ENCODE results near the gene SERPINA6. TPM values are rescaled to one million over a fixed set of nuclear protein-coding genes. Genes with fewer than 3 reads are reported as not detected.

SERPINA6 gene
- total RNA-seq, 1 experiment from 2014 or later: not detected

DNA sequence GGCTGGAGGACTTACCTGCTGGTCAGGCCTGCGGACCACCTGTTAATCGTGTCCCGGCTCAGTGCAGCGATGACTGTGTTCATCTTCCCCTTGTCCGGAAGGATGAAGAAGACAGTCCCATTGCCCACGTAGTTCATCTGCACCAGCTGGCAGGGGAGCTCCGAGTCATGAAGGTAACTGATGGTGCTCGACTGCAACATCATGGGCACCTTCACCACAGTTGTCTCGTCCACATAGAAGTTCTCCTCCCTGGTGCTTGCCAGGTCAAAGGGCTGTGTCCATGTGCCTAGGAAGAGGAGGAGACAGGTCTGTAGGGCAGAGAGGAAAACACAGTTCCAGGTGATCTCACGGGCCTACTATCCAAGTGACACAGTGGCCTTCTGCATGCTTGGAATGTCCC, 13.4 kb downstream of the SERPINA6 start:
- intact Hi-C loops (cut with micrococcal nuclease; ENCODE audit: unreplicated experiment): no loop called here
- Histone ChIP-seq H3K27me3 (ENCODE audit: insufficient read depth, low read depth) (no peaks in the 10 kb centered on the region; the same call in 1 of the 2 replicates), H3K4me3 (no peak overlapping the region)

GRCh38 chr14:94307410-94307992, 15.6 kb downstream of the SERPINA6 start:
- Histone ChIP-seq H3K4me2 (no peak overlapping the region), H3F3A (ENCODE audit: insufficient read depth, low read depth) (no peaks in the 10 kb centered on the region), H3K9me2 (ENCODE audit: insufficient read depth) (no peaks in the 10 kb centered on the region), H4K20me1 (ENCODE audit: insufficient read depth) (no peaks in the 10 kb centered on the region), H3K4me1 (replicated peaks; ENCODE audit: insufficient read depth) (no peaks in the 10 kb centered on the region), H3K9me3 (ENCODE audit: insufficient read depth, low read depth) (no peaks in the 10 kb centered on the region), H3K27me3 (ENCODE audit: insufficient read depth, low read depth) (no peaks in the 10 kb centered on the region; the same call in 1 of the 2 replicates), H2AFZ (no peak overlapping the region), H3K27ac (no peak overlapping the region), H3K4me3 (no peak overlapping the region), H3K36me3 (ENCODE audit: low read depth) (no peaks in the 10 kb centered on the region), H3K79me2 (ENCODE audit: low read depth) (no peaks in the 10 kb centered on the region)
- CTCF ChIA-PET: no interaction called here
- POLR2A ChIA-PET (ENCODE audit: unreplicated experiment): no interaction called here
- intact Hi-C loops (cut with micrococcal nuclease; ENCODE audit: unreplicated experiment): no loop called here
- TF ChIP-seq, protein P1, sequence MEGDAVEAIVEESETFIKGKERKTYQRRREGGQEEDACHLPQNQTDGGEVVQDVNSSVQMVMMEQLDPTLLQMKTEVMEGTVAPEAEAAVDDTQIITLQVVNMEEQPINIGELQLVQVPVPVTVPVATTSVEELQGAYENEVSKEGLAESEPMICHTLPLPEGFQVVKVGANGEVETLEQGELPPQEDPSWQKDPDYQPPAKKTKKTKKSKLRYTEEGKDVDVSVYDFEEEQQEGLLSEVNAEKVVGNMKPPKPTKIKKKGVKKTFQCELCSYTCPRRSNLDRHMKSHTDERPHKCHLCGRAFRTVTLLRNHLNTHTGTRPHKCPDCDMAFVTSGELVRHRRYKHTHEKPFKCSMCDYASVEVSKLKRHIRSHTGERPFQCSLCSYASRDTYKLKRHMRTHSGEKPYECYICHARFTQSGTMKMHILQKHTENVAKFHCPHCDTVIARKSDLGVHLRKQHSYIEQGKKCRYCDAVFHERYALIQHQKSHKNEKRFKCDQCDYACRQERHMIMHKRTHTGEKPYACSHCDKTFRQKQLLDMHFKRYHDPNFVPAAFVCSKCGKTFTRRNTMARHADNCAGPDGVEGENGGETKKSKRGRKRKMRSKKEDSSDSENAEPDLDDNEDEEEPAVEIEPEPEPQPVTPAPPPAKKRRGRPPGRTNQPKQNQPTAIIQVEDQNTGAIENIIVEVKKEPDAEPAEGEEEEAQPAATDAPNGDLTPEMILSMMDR (conservative IDR thresholded peaks at IDR 0.05): peak; percentile 27; the same call in 1 of the 2 replicates
- no peak for TF ChIP-seq EZH2 (IDR thresholded peaks at IDR 0.05; ENCODE audit: low read depth)
- no TSS peak for BruUV-seq (replicated peaks)
- no peak for DNase-seq

More for the DNA sequence above, 13.4 kb downstream of the SERPINA6 start:
- TF ChIP-seq, protein P1 (conservative IDR thresholded peaks at IDR 0.05): no peak
- no peak for TF ChIP-seq EZH2 (IDR thresholded peaks at IDR 0.05; ENCODE audit: low read depth)
- Histone ChIP-seq H3K9me3 (ENCODE audit: insufficient read depth, low read depth) (no peaks in the 10 kb centered on the region), H3K27ac (no peak overlapping the region), H4K20me1 (ENCODE audit: insufficient read depth) (no peaks in the 10 kb centered on the region), H3K9me2 (ENCODE audit: insufficient read depth) (no peaks in the 10 kb centered on the region), H3K4me1 (replicated peaks; ENCODE audit: insufficient read depth) (no peaks in the 10 kb centered on the region), H3K36me3 (ENCODE audit: low read depth) (no peaks in the 10 kb centered on the region), H3K79me2 (ENCODE audit: low read depth) (no peaks in the 10 kb centered on the region), H3F3A (ENCODE audit: insufficient read depth, low read depth) (no peaks in the 10 kb centered on the region), H3K4me2 (no peak overlapping the region), H2AFZ (no peak overlapping the region)
- BruUV-seq (replicated peaks): no TSS peak
- ChIA-PET POLR2A (ENCODE audit: unreplicated experiment) (no interaction called here), CTCF (no interaction called here)
- no peak for DNase-seq

GRCh38 chr14:94306047-94306978, 16.8 kb downstream of the SERPINA6 start:
- no peaks in the 10 kb centered on the region for H3F3A ChIP-seq (ENCODE audit: insufficient read depth, low read depth)
- no TSS peak for BruUV-seq (replicated peaks)
- H3K4me3 ChIP-seq: no peak overlapping the region
- intact Hi-C loops (cut with micrococcal nuclease; ENCODE audit: unreplicated experiment): no loop called here
- H3K79me2 ChIP-seq (ENCODE audit: low read depth): no peaks in the 10 kb centered on the region
- no peak overlapping the region for H2AFZ ChIP-seq
- no peaks in the 10 kb centered on the region; the same call in 1 of the 2 replicates for H3K27me3 ChIP-seq (ENCODE audit: insufficient read depth, low read depth)
- no peak for DNase-seq
- no peaks in the 10 kb centered on the region for H3K4me1 ChIP-seq (replicated peaks; ENCODE audit: insufficient read depth)
- H3K27ac ChIP-seq: no peak overlapping the region
- no peaks in the 10 kb centered on the region for H3K36me3 ChIP-seq (ENCODE audit: low read depth)
- ChIA-PET CTCF (no interaction called here), POLR2A (ENCODE audit: unreplicated experiment) (no interaction called here)
- no peaks in the 10 kb centered on the region for H3K9me2 ChIP-seq (ENCODE audit: insufficient read depth)
- no peak overlapping the region for H3K4me2 ChIP-seq
- no peaks in the 10 kb centered on the region for H4K20me1 ChIP-seq (ENCODE audit: insufficient read depth)
- TF ChIP-seq, protein P1 (conservative IDR thresholded peaks at IDR 0.05): no peak
- no peak for TF ChIP-seq EZH2 (IDR thresholded peaks at IDR 0.05; ENCODE audit: low read depth)
- no peaks in the 10 kb centered on the region for H3K9me3 ChIP-seq (ENCODE audit: insufficient read depth, low read depth)

Data from PC-9 (cell line).